Thyroid gland (tissue), 4 donors: ENCODE results near the gene OR2D2. TPM values are rescaled to one million over a fixed set of nuclear protein-coding genes. Genes with fewer than 3 reads are reported as not detected.
"Not testable (repeated sequence)": the region's sequence is repeated elsewhere in the genome, so short reads cannot be mapped to it uniquely, and the experiment has no call there.

Source experiments
- DNase-seq, 2 donors: peaks; one replicate each; pipeline ENCODE4 v3.0.0-alpha.2; 2019
- H3K27ac ChIP-seq, 3 donors: fragments of 200-600 bp; sonication (generic); 1 replicate in 2 of 3; 2 replicates in 1 of 3; pipeline ENCODE4 v1.5.1; 2016 to 2019; ENCODE audit warnings: mild to moderate bottlenecking in 1 of 3, moderate library complexity in 1 of 3
- H3K27me3 ChIP-seq: fragments of 200-600 bp; sonication (generic); one replicate; pipeline ENCODE4 v1.5.1; 2019
- H3K36me3 ChIP-seq, 2 donors: fragments of 200-600 bp; sonication (generic); one replicate each; pipeline ENCODE4 v1.5.1; 2016 to 2019
- H3K4me1 ChIP-seq, 2 donors: fragments of 200-600 bp; sonication (generic); one replicate each; pipeline ENCODE4 v1.5.1; 2017 to 2019
- H3K4me3 ChIP-seq, 3 donors: fragments of 200-600 bp; sonication (generic); replicated peaks in 1 of 3; 1 replicate in 2 of 3; 2 replicates in 1 of 3; pipeline ENCODE4 v1.5.1; 2016; ENCODE audit warnings: mild to moderate bottlenecking in 1 of 3
- H3K9me3 ChIP-seq: fragments of 200-600 bp; sonication (generic); one replicate; pipeline ENCODE4 v1.5.1; 2017
- POLR2A ChIP-seq, 2 donors: fragments of 450-650 bp; IDR thresholded peaks; one replicate each; pipeline ENCODE4 v1.6.1; 2017; ENCODE audit warnings: antibody characterized with exemption in 2 of 2, mild to moderate bottlenecking in 2 of 2, moderate library complexity in 1 of 2
- WGBS, 2 donors: methylation state at CpG; one replicate each; pipeline ENCODE4 v1.1.5; 2017; 5-methylcytosine and 5-hydroxymethylcytosine counted together
- intact Hi-C: fragments of 100-400 bp; cut with DNase I; formaldehyde crosslinking; loops from one replicate; pipeline ENCODE4 v1.15.1; 2023
- total RNA-seq, 4 donors: library from RNA; depleted of rRNA; stranded (reverse); fragments of >200 nt; gene quantifications; one replicate each; pipeline ENCODE4 v1.2.3, GENCODE V29; 2016
- TF ChIP-seq, protein P1 (sequence below), 6 experiments: fragments of 200-600 bp in 3 of 6; fragments of 450-650 bp in 3 of 6; sonication (generic) in 3 of 6; IDR thresholded peaks; one replicate each; pipeline ENCODE4 v1.5.1; 2016 to 2019; ENCODE audit warnings: antibody characterized with exemption in 6 of 6, mild to moderate bottlenecking in 2 of 6, inconsistent platforms in 1 of 6, moderate library complexity in 1 of 6

OR2D2 gene
- total RNA-seq, 4 donors from 2014 or later: 0.54 to 1.2 TPM; not detected in 2

DNA sequence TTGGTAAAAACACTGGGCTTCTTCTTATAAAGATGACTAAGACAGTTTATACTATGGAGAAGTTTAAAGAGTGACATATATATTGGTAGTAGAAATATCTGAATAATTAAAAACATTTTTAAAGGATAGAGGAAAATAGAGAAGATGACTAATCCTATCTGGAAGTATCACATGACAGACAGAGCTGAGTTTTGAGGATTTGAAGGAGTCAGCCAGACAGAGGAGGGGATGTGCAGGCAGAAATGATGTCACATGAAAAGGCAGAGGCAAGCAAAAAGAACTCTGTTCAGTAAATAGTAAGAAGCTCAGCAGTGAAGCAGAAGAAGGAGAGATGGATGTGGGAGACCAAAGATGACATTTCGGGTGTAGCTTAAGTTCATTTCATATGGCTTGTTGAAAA lies 27.9 kb downstream of the OR2D2 start:
- WGBS, 2 donors: 90% methylated on average over 1 of the region's 1 CpG
- intact Hi-C loops: no loop called here

DNA sequence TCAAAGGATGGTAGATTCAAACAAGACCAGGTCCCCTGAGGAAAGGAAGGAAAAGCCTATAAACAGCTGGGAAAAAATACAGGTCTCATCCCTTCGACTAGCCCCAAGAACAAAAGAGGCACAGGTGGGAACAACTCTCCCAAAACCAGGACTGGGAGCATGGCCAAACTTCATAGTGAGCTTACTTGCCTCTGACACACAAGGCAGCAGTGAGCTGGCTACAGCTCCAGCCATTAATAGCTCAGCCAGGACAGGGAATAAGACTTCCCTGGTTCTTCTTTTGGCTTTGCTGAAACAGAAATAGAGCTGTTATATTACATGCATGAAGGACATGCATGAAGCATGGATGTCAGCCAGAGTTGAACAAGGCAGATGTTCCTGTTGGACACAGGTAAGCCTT lies 29.3 kb downstream of the OR2D2 start, which contains the start of gene OR10A2:
TSS of gene OR10A2 (plus strand) at position 97 of the 400 bp plus-strand sequence. CDS start 6,698 bp downstream, outside the sequence.
- Histone ChIP-seq H3K4me1 (no peaks in the 10 kb centered on the region), H3K9me3 (no peaks in the 10 kb centered on the region), H3K27ac (no peak within 1 kb of the TSS), H3K4me3 (no peak within 1 kb of the TSS), H3K27me3 (no peaks in the 10 kb centered on the region), H3K36me3 (no peaks in the 10 kb centered on the region)
- 53 to 64% methylated on average over 1 of the region's 1 CpG for WGBS, 2 donors
- intact Hi-C loops: no loop called here
- no peak for DNase-seq
- TF ChIP-seq, protein P1, sequence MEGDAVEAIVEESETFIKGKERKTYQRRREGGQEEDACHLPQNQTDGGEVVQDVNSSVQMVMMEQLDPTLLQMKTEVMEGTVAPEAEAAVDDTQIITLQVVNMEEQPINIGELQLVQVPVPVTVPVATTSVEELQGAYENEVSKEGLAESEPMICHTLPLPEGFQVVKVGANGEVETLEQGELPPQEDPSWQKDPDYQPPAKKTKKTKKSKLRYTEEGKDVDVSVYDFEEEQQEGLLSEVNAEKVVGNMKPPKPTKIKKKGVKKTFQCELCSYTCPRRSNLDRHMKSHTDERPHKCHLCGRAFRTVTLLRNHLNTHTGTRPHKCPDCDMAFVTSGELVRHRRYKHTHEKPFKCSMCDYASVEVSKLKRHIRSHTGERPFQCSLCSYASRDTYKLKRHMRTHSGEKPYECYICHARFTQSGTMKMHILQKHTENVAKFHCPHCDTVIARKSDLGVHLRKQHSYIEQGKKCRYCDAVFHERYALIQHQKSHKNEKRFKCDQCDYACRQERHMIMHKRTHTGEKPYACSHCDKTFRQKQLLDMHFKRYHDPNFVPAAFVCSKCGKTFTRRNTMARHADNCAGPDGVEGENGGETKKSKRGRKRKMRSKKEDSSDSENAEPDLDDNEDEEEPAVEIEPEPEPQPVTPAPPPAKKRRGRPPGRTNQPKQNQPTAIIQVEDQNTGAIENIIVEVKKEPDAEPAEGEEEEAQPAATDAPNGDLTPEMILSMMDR (IDR thresholded peaks at IDR 0.05): no peak
- TF ChIP-seq POLR2A (IDR thresholded peaks at IDR 0.05): no peak

More for the DNA sequence above, 27.9 kb downstream of the OR2D2 start:
- H3K36me3 ChIP-seq: no peaks in the 10 kb centered on the region
- no peak overlapping the region for H3K4me3 ChIP-seq
- H3K9me3 ChIP-seq: no peaks in the 10 kb centered on the region
- DNase-seq: no peak
- H3K27me3 ChIP-seq: no peaks in the 10 kb centered on the region
- H3K4me1 ChIP-seq: no peaks in the 10 kb centered on the region
- no peak overlapping the region for H3K27ac ChIP-seq
- no peak for TF ChIP-seq POLR2A (IDR thresholded peaks at IDR 0.05)
- TF ChIP-seq, protein P1 (IDR thresholded peaks at IDR 0.05): no peak

DNA sequence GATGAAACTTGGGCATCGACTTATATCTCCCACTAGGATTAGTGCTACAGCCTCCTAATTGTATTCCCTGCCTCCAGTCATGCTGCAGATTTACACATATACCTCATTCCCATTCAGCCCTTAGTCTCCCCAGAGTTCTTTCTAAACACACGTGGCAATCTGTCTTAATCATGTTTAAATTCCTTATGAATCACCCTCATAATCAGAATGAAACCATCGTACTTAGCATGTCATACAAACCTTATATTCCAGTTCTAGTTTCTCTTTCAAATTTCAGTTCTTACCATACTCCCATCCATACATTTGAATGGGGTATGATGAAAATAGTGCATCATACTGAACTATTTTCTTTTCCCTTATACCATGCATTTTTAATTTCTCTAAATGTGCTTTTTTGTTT lies 35.4 kb downstream of the OR2D2 start:
- no peaks in the 10 kb centered on the region for H3K9me3 ChIP-seq
- no peaks in the 10 kb centered on the region for H3K27me3 ChIP-seq
- intact Hi-C loops: no loop called here
- 65 to 81% methylated on average over 3 of the region's 3 CpGs for whole genome bisulfite sequencing, 2 donors
- no peak for TF ChIP-seq POLR2A (IDR thresholded peaks at IDR 0.05)
- TF ChIP-seq, protein P1 (IDR thresholded peaks at IDR 0.05): no peak
- DNase-seq: no peak
- H3K4me3 ChIP-seq: no peak overlapping the region
- no peaks in the 10 kb centered on the region for H3K36me3 ChIP-seq
- H3K4me1 ChIP-seq: no peaks in the 10 kb centered on the region
- no peak overlapping the region for H3K27ac ChIP-seq

DNA sequence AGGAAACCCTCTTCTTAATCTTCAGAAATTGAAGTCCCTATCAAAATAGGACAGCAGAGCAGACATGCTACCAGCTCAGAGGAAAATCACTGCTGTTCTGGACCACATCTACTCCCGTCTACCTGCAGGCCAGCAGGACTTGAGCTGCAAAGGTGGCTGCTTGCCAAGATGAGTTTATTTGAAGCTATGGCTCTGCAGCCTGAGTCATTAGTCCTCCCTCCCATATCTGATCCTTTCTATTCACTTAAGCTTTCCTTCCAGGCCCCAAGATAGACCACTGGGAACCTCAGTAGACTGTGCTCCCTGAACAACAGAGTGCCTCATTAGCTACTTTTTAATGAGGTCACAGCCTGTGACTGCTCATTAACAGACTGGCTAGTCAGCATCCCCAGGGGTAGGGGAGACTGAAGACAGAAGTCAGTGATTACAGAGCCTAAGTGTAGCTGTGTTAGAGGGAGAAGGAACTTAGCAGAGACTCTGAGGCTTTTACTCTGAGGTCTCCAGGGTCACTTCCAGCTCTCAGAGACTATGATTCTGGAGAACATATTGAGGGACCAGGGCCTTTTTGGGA lies 36.2 kb downstream of the OR2D2 start:
- TF ChIP-seq, protein P1 (IDR thresholded peaks at IDR 0.05): no peak
- TF ChIP-seq POLR2A (IDR thresholded peaks at IDR 0.05): no peak
- Histone ChIP-seq H3K27ac (no peak overlapping the region), H3K4me1 (no peaks in the 10 kb centered on the region), H3K4me3 (no peak overlapping the region), H3K9me3 (no peaks in the 10 kb centered on the region), H3K27me3 (no peaks in the 10 kb centered on the region), H3K36me3 (no peaks in the 10 kb centered on the region)
- 18 to 38% methylated on average over 1 of the region's 1 CpG for WGBS, 2 donors
- intact Hi-C loops: no loop called here
- DNase-seq: no peak

DNA sequence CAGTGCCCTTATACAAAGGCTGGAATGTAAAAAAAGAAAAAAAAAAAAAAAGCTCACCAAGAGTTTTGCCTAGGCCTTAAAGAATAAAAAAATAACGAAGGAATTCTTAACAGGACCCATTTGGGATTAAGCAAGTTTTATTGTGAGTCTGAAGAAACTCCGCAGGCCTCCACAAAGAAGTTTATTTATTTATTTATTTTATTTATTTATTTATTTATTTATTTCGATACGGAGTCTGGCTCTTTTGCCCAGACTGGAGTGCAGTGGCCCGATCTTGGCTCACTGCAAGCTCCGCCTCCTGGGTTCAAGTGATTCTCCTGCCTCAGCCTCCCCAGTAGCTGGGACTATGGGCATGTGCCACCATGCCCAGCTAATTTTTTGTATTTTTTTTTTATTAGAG lies 37.5 kb downstream of the OR2D2 start:
- 95% methylated on average over 6 of the region's 6 CpGs for WGBS, 2 donors

More for the DNA sequence above, 37.5 kb downstream of the OR2D2 start:
- DNase-seq, intact Hi-C loops, H3K27ac ChIP-seq, H3K27me3 ChIP-seq, H3K36me3 ChIP-seq, H3K9me3 ChIP-seq, H3K4me3 ChIP-seq, H3K4me1 ChIP-seq: not testable (repeated sequence)
